Upper lobe of left lung (tissue), 6 donors: Measurements from ENCODE around the gene FAM83F. TPM values are rescaled to one million over a fixed set of nuclear protein-coding genes. Genes with fewer than 3 reads are reported as not detected.

Experiments used
- ATAC-seq, 2 donors: fragments of 200-7000 bp; cut with Tn5 transposase; one replicate each; pipeline ENCODE4 v1.9.1; 2022; ENCODE audit warnings: mild to moderate bottlenecking in 2 of 2, moderate library complexity in 2 of 2; ENCODE audit not compliant: low FRiP score in 2 of 2
- DNase-seq, 2 donors: peaks; one replicate each; pipeline ENCODE4 v3.0.0-alpha.2; 2019 to 2020
- H3K27ac ChIP-seq, 4 donors: fragments of 200-600 bp; sonication (generic); one replicate each; pipeline ENCODE4 v1.5.1; 2016 to 2019
- H3K27me3 ChIP-seq, 4 donors: fragments of 200-600 bp; sonication (generic); one replicate each; pipeline ENCODE4 v1.5.1; 2017 to 2019
- H3K36me3 ChIP-seq, 4 donors: fragments of 200-600 bp; sonication (generic); one replicate each; pipeline ENCODE4 v1.5.1; 2016 to 2019
- H3K4me1 ChIP-seq, 4 donors: fragments of 200-600 bp; sonication (generic); one replicate each; pipeline ENCODE4 v1.5.1; 2018 to 2019
- H3K4me3 ChIP-seq, 4 donors: fragments of 200-600 bp; sonication (generic); one replicate each; pipeline ENCODE4 v1.5.1; 2017 to 2019; ENCODE audit warnings: mild to moderate bottlenecking in 2 of 4, moderate library complexity in 1 of 4
- H3K9me3 ChIP-seq, 4 donors: fragments of 200-600 bp; sonication (generic); one replicate each; pipeline ENCODE4 v1.5.1; 2018 to 2019
- EP300 ChIP-seq, 4 donors: sonication (generic); formaldehyde crosslinking; IDR thresholded peaks; one replicate each; pipeline ENCODE4 v1.5.1; 2017; ENCODE audit warnings: antibody characterized with exemption in 4 of 4, control low read depth in 2 of 4
- POLR2A ChIP-seq, 4 donors: fragments of 450-650 bp; IDR thresholded peaks; one replicate each; pipeline ENCODE4 v1.5.1; 2016 to 2017; ENCODE audit warnings: antibody characterized with exemption in 4 of 4, mild to moderate bottlenecking in 2 of 4
- POLR2AphosphoS5 ChIP-seq, 2 donors: sonication (generic); formaldehyde crosslinking; IDR thresholded peaks; one replicate each; pipeline ENCODE4 v1.5.1; 2017; ENCODE audit warnings: antibody characterized with exemption in 2 of 2
- WGBS, 2 donors: methylation state at CpG; one replicate each; pipeline ENCODE4 v1.1.5; 2017 to 2018; 5-methylcytosine and 5-hydroxymethylcytosine counted together
- total RNA-seq, 6 donors: library from RNA; depleted of rRNA in 4 of 6; stranded (reverse); fragments of >200 nt in 4 of 6; gene quantifications; one replicate each; pipeline versions ENCODE4 v1.1.0 to v1.2.1, GENCODE V29; 2016 to 2021
- TF ChIP-seq, protein P1 (sequence below), 6 experiments: fragments of 450-650 bp in 4 of 6; fragments of 200-600 bp in 2 of 6; sonication (generic) in 2 of 6; IDR thresholded peaks; one replicate each; pipeline ENCODE4 v1.5.1; 2016 to 2019; ENCODE audit warnings: antibody characterized with exemption in 6 of 6
- donor health status: DM: no; HTN: no; CAD: no; lungs with moderate emphysema.
- donor health status: DM: no; HTN: yes; CAD: no; lungs with severe emphysema.

Gene FAM83F
- total RNA-seq, 6 donors from 2014 or later: 0.23 to 2.8 (median 0.67) TPM

GRCh38 chr22:40020956-40021355 lies 26.2 kb downstream of the FAM83F start:
- no peak overlapping the region for H3K27ac ChIP-seq
- no peaks in the 10 kb centered on the region for H3K36me3 ChIP-seq
- no peak for DNase-seq
- TF ChIP-seq POLR2A (IDR thresholded peaks at IDR 0.05): no peak
- 85 to 91% methylated on average over 6 to 7 of the region's 7 CpGs for WGBS, 2 donors
- H3K4me1 ChIP-seq: peaks cover 5 to 8% (median 6%) of the 10 kb centered on the region in 4 donors
- no peaks in the 10 kb centered on the region for H3K27me3 ChIP-seq
- no peaks in the 10 kb centered on the region for H3K9me3 ChIP-seq
- no peak for ATAC-seq
- no peak overlapping the region for H3K4me3 ChIP-seq

DNA sequence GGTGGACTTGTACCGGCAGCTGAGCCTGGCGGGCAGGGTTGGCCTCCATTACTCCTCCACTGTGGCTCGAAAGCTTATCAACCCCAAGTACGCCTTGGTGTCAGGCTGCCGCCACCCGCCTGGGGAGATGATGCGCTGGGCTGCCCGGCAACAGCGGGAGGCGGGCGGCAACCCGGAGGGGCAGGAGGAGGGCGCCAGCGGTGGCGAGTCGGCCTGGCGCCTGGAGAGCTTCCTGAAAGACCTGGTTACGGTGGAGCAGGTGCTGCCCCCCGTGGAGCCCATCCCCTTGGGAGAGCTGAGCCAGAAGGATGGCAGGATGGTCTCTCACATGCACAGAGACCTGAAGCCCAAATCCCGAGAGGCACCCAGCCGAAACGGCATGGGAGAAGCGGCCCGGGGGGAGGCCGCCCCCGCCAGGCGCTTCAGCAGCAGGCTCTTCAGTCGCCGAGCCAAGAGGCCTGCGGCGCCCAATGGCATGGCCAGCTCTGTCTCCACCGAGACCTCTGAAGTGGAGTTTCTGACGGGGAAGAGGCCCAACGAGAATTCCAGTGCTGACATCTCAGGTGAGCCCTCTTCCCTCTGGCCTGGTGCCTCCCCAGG lies 26.7 kb downstream of the FAM83F start:
- ATAC-seq (no peak), DNase-seq (peak in 1 of 2 donors; percentile 77)
- no peaks in the 10 kb centered on the region for H3K27me3 ChIP-seq
- no peak for TF ChIP-seq POLR2AphosphoS5 (IDR thresholded peaks at IDR 0.05)
- no peak for TF ChIP-seq POLR2A (IDR thresholded peaks at IDR 0.05)
- no peak for TF ChIP-seq EP300 (IDR thresholded peaks at IDR 0.05)
- TF ChIP-seq, protein P1, sequence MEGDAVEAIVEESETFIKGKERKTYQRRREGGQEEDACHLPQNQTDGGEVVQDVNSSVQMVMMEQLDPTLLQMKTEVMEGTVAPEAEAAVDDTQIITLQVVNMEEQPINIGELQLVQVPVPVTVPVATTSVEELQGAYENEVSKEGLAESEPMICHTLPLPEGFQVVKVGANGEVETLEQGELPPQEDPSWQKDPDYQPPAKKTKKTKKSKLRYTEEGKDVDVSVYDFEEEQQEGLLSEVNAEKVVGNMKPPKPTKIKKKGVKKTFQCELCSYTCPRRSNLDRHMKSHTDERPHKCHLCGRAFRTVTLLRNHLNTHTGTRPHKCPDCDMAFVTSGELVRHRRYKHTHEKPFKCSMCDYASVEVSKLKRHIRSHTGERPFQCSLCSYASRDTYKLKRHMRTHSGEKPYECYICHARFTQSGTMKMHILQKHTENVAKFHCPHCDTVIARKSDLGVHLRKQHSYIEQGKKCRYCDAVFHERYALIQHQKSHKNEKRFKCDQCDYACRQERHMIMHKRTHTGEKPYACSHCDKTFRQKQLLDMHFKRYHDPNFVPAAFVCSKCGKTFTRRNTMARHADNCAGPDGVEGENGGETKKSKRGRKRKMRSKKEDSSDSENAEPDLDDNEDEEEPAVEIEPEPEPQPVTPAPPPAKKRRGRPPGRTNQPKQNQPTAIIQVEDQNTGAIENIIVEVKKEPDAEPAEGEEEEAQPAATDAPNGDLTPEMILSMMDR (IDR thresholded peaks at IDR 0.05): no peak
- H3K4me1 ChIP-seq: peaks cover 5 to 8% (median 6%) of the 10 kb centered on the region in 4 donors
- 89 to 92% methylated on average over 15 to 33 of the region's 34 CpGs for WGBS, 2 donors
- H3K27ac ChIP-seq: no peak overlapping the region
- H3K36me3 ChIP-seq: no peaks in the 10 kb centered on the region
- H3K9me3 ChIP-seq: no peaks in the 10 kb centered on the region
- H3K4me3 ChIP-seq: no peak overlapping the region

DNA sequence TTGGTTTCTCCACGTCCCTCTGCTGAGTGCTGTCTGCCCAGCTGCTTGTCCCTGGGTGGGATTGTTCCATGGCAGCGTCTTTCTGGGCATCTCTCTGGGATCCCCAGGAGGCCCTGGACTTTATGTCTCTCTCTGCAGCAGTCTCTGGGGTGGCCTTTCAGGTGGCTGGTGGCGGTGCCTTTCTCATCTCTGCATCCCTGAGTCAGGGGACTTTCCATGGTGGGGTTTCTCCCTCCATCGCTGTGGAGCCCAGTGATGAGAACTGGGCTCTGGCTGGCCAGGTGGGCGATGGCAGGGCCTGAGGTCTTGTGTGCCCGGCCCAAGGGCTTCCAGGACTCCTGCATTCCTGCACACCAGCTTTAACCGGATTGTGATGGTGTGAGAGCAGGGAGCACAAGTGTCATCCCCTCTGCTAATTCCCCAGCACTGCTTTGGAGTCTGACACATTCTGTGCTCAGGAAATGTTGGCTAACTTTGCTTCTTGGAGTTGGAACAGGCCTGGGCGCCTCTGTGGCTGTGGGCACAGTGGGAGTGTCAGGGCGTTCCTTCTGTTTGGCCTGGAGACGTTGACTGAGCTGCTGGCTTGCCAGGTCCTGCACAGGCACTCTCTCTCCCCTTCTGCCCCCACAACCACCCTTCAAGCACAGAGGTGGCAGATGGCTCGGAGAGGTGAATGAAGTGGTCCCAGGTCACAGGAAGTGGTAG lies 27.9 kb downstream of the FAM83F start:
- no peaks in the 10 kb centered on the region for H3K9me3 ChIP-seq
- no peak overlapping the region for H3K4me3 ChIP-seq
- H3K36me3 ChIP-seq: no peaks in the 10 kb centered on the region
- WGBS, 2 donors: 73% methylated on average over 7 to 10 of the region's 11 CpGs
- H3K4me1 ChIP-seq: peaks cover 5 to 8% (median 6%) of the 10 kb centered on the region in 4 donors
- ATAC-seq: no peak
- TF ChIP-seq POLR2AphosphoS5 (IDR thresholded peaks at IDR 0.05) (no peak), EP300 (IDR thresholded peaks at IDR 0.05) (no peak), POLR2A (IDR thresholded peaks at IDR 0.05) (no peak)
- TF ChIP-seq, protein P1 (IDR thresholded peaks at IDR 0.05): no peak
- no peak for DNase-seq
- H3K27ac ChIP-seq: no peak overlapping the region
- H3K27me3 ChIP-seq: no peaks in the 10 kb centered on the region

DNA sequence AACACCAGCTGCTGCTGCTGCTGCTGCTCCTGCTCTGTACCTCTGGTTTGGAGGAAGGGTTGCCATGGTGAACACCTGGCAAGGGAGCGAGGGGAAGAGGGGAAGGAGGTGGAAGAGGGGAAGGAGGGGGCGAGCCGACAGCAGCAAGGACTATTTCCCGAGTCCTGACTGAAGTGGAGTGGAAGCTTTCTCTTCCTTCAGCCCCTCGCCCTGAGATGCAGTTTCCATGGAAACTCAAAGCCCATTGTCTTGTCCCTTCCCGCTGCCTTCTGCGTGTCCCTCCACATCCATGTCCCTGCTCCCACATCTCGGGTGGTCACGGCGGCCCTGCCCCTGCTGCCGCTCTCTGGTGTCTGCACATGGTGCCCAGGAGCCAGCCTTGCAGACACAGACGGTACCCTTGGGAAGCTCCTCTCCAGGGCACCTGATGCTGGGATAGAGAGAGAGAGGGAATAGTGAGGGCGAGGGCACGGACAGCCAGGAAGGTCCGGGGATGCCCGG lies 28.6 kb downstream of the FAM83F start:
- Histone ChIP-seq H3K36me3 (no peaks in the 10 kb centered on the region), H3K4me3 (no peak overlapping the region), H3K27ac (no peak overlapping the region), H3K27me3 (no peaks in the 10 kb centered on the region), H3K9me3 (no peaks in the 10 kb centered on the region), H3K4me1 (peaks cover 5 to 8% (median 6%) of the 10 kb centered on the region in 4 donors)
- ATAC-seq (no peak), DNase-seq (no peak)
- 75 to 78% methylated on average over 16 of the region's 16 CpGs for WGBS, 2 donors
- TF ChIP-seq EP300 (IDR thresholded peaks at IDR 0.05) (no peak), POLR2AphosphoS5 (IDR thresholded peaks at IDR 0.05) (no peak), POLR2A (IDR thresholded peaks at IDR 0.05) (no peak)
- TF ChIP-seq, protein P1 (IDR thresholded peaks at IDR 0.05): no peak

DNA sequence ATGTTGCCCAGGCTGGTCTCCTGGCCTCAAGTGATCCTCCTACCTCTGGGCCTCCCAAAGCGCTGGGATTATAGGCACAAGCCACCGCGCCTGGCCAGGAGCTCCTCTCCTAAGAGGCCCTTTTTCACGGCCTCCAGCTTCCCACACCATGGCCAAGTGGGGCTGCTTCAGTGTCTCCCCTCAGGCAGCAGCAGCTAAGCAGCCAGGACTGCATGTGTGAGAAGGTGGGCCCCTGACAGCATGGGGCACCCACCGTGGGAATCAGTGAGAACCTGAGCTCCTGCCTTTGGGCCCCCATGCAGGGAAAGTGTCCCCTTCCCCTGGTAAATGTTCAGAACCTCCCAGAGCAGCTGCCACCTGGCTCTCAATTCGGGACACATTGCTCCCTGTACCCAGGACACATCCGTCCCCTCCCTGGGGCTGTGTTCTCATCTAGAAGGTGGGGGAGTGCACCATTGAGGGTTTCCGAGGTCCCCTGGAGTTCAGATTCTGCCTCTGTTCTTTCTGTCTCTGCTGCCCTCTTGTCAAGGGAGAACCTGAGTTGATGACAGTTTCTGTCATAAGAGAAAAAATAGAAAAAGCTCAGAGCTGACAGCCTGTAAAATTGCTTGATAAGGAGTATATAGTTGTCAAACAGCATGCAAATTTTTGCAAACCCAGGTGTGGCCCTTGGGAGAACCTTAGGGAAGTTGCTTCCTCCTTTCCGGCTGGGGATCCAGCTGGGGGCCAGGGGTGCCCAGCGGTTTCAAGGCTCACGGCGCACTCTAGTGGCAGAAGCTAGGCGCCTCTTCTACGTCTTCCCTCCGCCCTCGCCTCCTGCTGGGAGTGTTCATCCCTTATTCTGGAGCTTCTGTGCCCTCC lies 29.7 kb downstream of the FAM83F start:
- Histone ChIP-seq H3K27me3 (no peaks in the 10 kb centered on the region), H3K9me3 (no peaks in the 10 kb centered on the region), H3K36me3 (no peaks in the 10 kb centered on the region), H3K4me3 (no peak overlapping the region), H3K27ac (no peak overlapping the region), H3K4me1 (peaks cover 5 to 8% (median 6%) of the 10 kb centered on the region in 4 donors)
- 35 to 39% methylated on average over 14 to 15 of the region's 16 CpGs for WGBS, 2 donors
- peak; percentile 63 to 82 for ATAC-seq
- peak in 1 of 2 donors; percentile 73 for DNase-seq
- no peak for TF ChIP-seq POLR2AphosphoS5 (IDR thresholded peaks at IDR 0.05)
- TF ChIP-seq, protein P1 (IDR thresholded peaks at IDR 0.05): peak; percentile 70 to 87 (median 84)
